H1 (cell line): Measurements from ENCODE around the gene SLC2A1. TPM values are rescaled to one million over a fixed set of nuclear protein-coding genes. Genes with fewer than 3 reads are reported as not detected.

Experiments used
- CTCF ChIA-PET: fragments of 300-600 bp; sonication (Branson Sonifier 250); formaldehyde crosslinking; loops from one replicate; lab custom pipeline; 2021; ENCODE audit not compliant: partially characterized antibody; lab: Charles Lee
- POLR2A ChIA-PET: fragments of 300-600 bp; sonication (Branson Sonifier 250); formaldehyde crosslinking; loops from one replicate; lab custom pipeline; 2021; ENCODE audit warnings: inconsistent platforms; ENCODE audit not compliant: partially characterized antibody; lab: Charles Lee
- DNase-seq, 2 experiments: peaks; one replicate each; pipeline versions ENCODE4 v3.0.0 to v3.0.0-alpha.2; 2010 to 2022; ENCODE audit warnings: low spot score in 2 of 2, low read depth in 1 of 2, mixed read lengths in 1 of 2
- FAIRE-seq: peaks from 2 replicates; lab custom pipeline; 2011; peaks lifted over from hg19 to GRCh38; lab: Jason Lieb, UNC
- H2AFZ ChIP-seq: 2 replicates; pipeline ENCODE4 v1.8.1; 2012; ENCODE audit warnings: low read length, inconsistent platforms
- H2AK5ac ChIP-seq: 2 replicates; pipeline ENCODE4 v1.6.1; 2013; ENCODE audit warnings: low read depth, low read length
- H2BK120ac ChIP-seq: replicated peaks from 2 replicates; pipeline ENCODE3; 2013; ENCODE audit warnings: low read depth, low read length, inconsistent platforms
- H2BK12ac ChIP-seq: 2 replicates; pipeline ENCODE4 v1.6.1; 2013; ENCODE audit warnings: low read depth, low read length
- H2BK15ac ChIP-seq: 2 replicates; pipeline ENCODE4 v1.6.1; 2013; ENCODE audit warnings: low read length
- H2BK20ac ChIP-seq: 2 replicates; pipeline ENCODE4 v1.6.1; 2013; ENCODE audit warnings: low read length
- H2BK5ac ChIP-seq: 2 replicates; pipeline ENCODE4 v1.6.1; 2013; ENCODE audit warnings: low read depth, low read length
- H3K14ac ChIP-seq: 2 replicates; pipeline ENCODE4 v1.6.1; 2013; ENCODE audit warnings: inconsistent platforms; ENCODE audit not compliant: insufficient read length
- H3K18ac ChIP-seq: 2 replicates; pipeline ENCODE4 v1.6.1; 2013; ENCODE audit warnings: low read length; ENCODE audit errors: extremely low read depth
- H3K23ac ChIP-seq: 2 replicates; pipeline ENCODE4 v1.6.1; 2013; ENCODE audit warnings: inconsistent platforms; ENCODE audit not compliant: insufficient read length
- H3K23me2 ChIP-seq: 2 replicates; pipeline ENCODE4 v1.6.1; 2013; ENCODE audit warnings: low read depth, low read length
- H3K27ac ChIP-seq: 2 replicates; pipeline ENCODE4 v1.6.1; 2011; ENCODE audit warnings: low read depth, low read length, inconsistent platforms
- H3K27me3 ChIP-seq, 4 experiments: replicated peaks in 1 of 4; 1 replicate in 1 of 4; 2 replicates in 3 of 4; pipeline versions ENCODE4 v1.6.1 to v1.8.1; 2011 to 2013; ENCODE audit warnings: low read length in 3 of 4, mild to moderate bottlenecking in 3 of 4, inconsistent platforms in 2 of 4, mixed read lengths in 2 of 4, moderate library complexity in 1 of 4; ENCODE audit not compliant: control insufficient read depth in 3 of 4, insufficient read depth in 3 of 4; ENCODE audit errors: extremely low read depth in 1 of 4
- H3K36me3 ChIP-seq, 4 experiments: 2 replicates each; pipeline versions ENCODE4 v1.6.1 to v1.8.1; 2011 to 2013; ENCODE audit warnings: mild to moderate bottlenecking in 4 of 4, low read length in 3 of 4, moderate library complexity in 2 of 4, control low read depth in 1 of 4, inconsistent platforms in 1 of 4; ENCODE audit not compliant: insufficient read depth in 4 of 4, control insufficient read depth in 2 of 4
- H3K4ac ChIP-seq: replicated peaks from 2 replicates; pipeline ENCODE3; 2013; ENCODE audit warnings: low read length, low read depth, mixed read lengths, inconsistent platforms; ENCODE audit not compliant: insufficient read length
- H3K4me1 ChIP-seq, 4 experiments: replicated peaks in 1 of 4; 1 replicate in 1 of 4; 2 replicates in 3 of 4; pipeline versions ENCODE4 v1.6.1 to v1.8.1; 2011 to 2013; ENCODE audit warnings: low read length in 3 of 4, inconsistent platforms in 2 of 4, mixed read lengths in 1 of 4; ENCODE audit not compliant: insufficient read depth in 4 of 4, control insufficient read depth in 3 of 4
- H3K4me2 ChIP-seq, 2 experiments: 2 replicates each; pipeline versions ENCODE4 v1.6.1 to v1.8.1; 2011 to 2013; ENCODE audit warnings: low read depth in 2 of 2, low read length in 2 of 2, control low read depth in 1 of 2, inconsistent platforms in 1 of 2, mild to moderate bottlenecking in 1 of 2; ENCODE audit not compliant: insufficient read depth in 1 of 2
- H3K4me3 ChIP-seq, 4 experiments: fragments of 200-600, 300-600 bp in 1 of 4; sonication (generic), shearing (Covaris generic), sonication (Bioruptor Twin) in 1 of 4; 2 replicates each; pipeline versions ENCODE4 v1.5.1 to v1.8.1; 2011 to 2016; ENCODE audit warnings: low read length in 4 of 4, low read depth in 3 of 4, control low read depth in 2 of 4, inconsistent platforms in 2 of 4, mild to moderate bottlenecking in 2 of 4, mixed read lengths in 1 of 4, moderate library complexity in 1 of 4; ENCODE audit not compliant: insufficient read depth in 2 of 4; ENCODE audit errors: extremely low read depth in 1 of 4
- H3K56ac ChIP-seq: replicated peaks from 2 replicates; pipeline ENCODE3; 2013; ENCODE audit warnings: low read depth, mild to moderate bottlenecking, mixed read lengths, low read length, inconsistent platforms; ENCODE audit not compliant: insufficient read length
- H3K79me1 ChIP-seq: 2 replicates; pipeline ENCODE4 v1.6.1; 2013; ENCODE audit warnings: low read depth, low read length, control low read depth
- H3K79me2 ChIP-seq, 2 experiments: 2 replicates each; pipeline versions ENCODE4 v1.6.1 to v1.8.1; 2012 to 2013; ENCODE audit warnings: low read length in 2 of 2, mild to moderate bottlenecking in 2 of 2, inconsistent platforms in 1 of 2; ENCODE audit not compliant: insufficient read depth in 2 of 2, control insufficient read depth in 1 of 2
- H3K9ac ChIP-seq, 4 experiments: replicated peaks in 1 of 4; 1 replicate in 1 of 4; 2 replicates in 3 of 4; pipeline versions ENCODE4 v1.6.1 to v1.8.1; 2011 to 2013; ENCODE audit warnings: low read depth in 3 of 4, low read length in 3 of 4, control low read depth in 2 of 4, mild to moderate bottlenecking in 2 of 4, moderate library complexity in 2 of 4, inconsistent platforms in 1 of 4; ENCODE audit errors: extremely low read depth in 1 of 4
- H3K9me3 ChIP-seq, 2 experiments: 2 replicates each; pipeline versions ENCODE4 v1.6.1 to v1.8.1; 2012 to 2013; ENCODE audit warnings: mild to moderate bottlenecking in 2 of 2, moderate library complexity in 2 of 2, control low read depth in 1 of 2, inconsistent platforms in 1 of 2, low read depth in 1 of 2, low read length in 1 of 2, mixed read lengths in 1 of 2; ENCODE audit not compliant: insufficient read depth in 2 of 2
- H4K20me1 ChIP-seq, 2 experiments: replicated peaks in 1 of 2; 2 replicates each; pipeline versions ENCODE3 to v1.8.1; 2011 to 2013; ENCODE audit warnings: inconsistent platforms in 2 of 2, low read length in 2 of 2, mild to moderate bottlenecking in 1 of 2; ENCODE audit not compliant: insufficient read depth in 2 of 2, control insufficient read depth in 1 of 2
- H4K5ac ChIP-seq: 2 replicates; pipeline ENCODE4 v1.6.1; 2013; ENCODE audit warnings: low read length, low read depth, mixed read lengths, inconsistent platforms; ENCODE audit not compliant: insufficient read length
- H4K8ac ChIP-seq: 2 replicates; pipeline ENCODE4 v1.8.0; 2013; ENCODE audit warnings: mild to moderate bottlenecking, moderate library complexity, low read length, inconsistent platforms; ENCODE audit not compliant: insufficient read depth; ENCODE audit errors: extremely low read depth
- H4K91ac ChIP-seq: replicated peaks from 2 replicates; pipeline ENCODE3; 2013; ENCODE audit warnings: low read length, mixed read lengths, inconsistent platforms; ENCODE audit not compliant: insufficient read length
- CBX5 ChIP-seq: fragments of 300-800, 300-1000 bp; sonication (generic); IDR thresholded peaks from 2 replicates; pipeline ENCODE4 v1.7.1; 2016; ENCODE audit warnings: antibody characterized with exemption, low read length, low read depth
- CREB1 ChIP-seq: IDR thresholded peaks from 2 replicates; pipeline ENCODE4 v1.6.1; 2012; ENCODE audit warnings: inconsistent platforms
- CTBP2 ChIP-seq: IDR thresholded peaks from 2 replicates; pipeline ENCODE4 v1.7.0; 2011; ENCODE audit warnings: borderline replicate concordance, mild to moderate bottlenecking, moderate library complexity, mixed read lengths, low read length; ENCODE audit not compliant: insufficient read depth, insufficient read length
- EP300 ChIP-seq, 2 experiments: IDR thresholded peaks; 1 replicate in 1 of 2; 2 replicates in 1 of 2; pipeline ENCODE4 v1.6.1; 2011 to 2012; ENCODE audit warnings: low read depth in 2 of 2, low read length in 2 of 2, mild to moderate bottlenecking in 2 of 2, borderline replicate concordance in 1 of 2, inconsistent platforms in 1 of 2, moderate library complexity in 1 of 2
- HDAC2 ChIP-seq, 2 experiments: fragments of 300-600 bp in 1 of 2; sonication (generic) in 1 of 2; IDR thresholded peaks; 2 replicates each; pipeline ENCODE4 v1.6.1; 2011 to 2012; ENCODE audit warnings: low read depth in 2 of 2, low read length in 2 of 2, mild to moderate bottlenecking in 2 of 2, moderate library complexity in 2 of 2, borderline replicate concordance in 1 of 2, inconsistent platforms in 1 of 2
- JUND ChIP-seq: IDR thresholded peaks from 2 replicates; pipeline ENCODE4 v1.6.1; 2011; ENCODE audit warnings: mild to moderate bottlenecking, improper control_type of control experiment, low read length
- NANOG ChIP-seq: IDR thresholded peaks from 2 replicates; pipeline ENCODE4 v1.6.1; 2011; ENCODE audit warnings: low read length, low read depth, mild to moderate bottlenecking, inconsistent platforms; ENCODE audit not compliant: insufficient read depth, poor library complexity, severe bottlenecking
- TAF1 ChIP-seq: IDR thresholded peaks from 2 replicates; pipeline ENCODE4 v1.6.1; 2011; ENCODE audit warnings: mild to moderate bottlenecking, low read depth, low read length
- WGBS, 2 experiments: shearing (Covaris generic) in 1 of 2; methylation state at CpG; one replicate each; pipeline versions ENCODE4 v1.1.6 to v1.1.7; 2013 to 2015; ENCODE audit warnings: low lambda C conversion rate in 2 of 2, mixed read lengths in 2 of 2, inconsistent platforms in 1 of 2, low coverage in 1 of 2, missing lambda C conversion rate in 1 of 2; ENCODE audit not compliant: insufficient replicate concordance in 2 of 2, insufficient coverage in 1 of 2, insufficient read length in 1 of 2; ENCODE audit errors: extremely low coverage in 1 of 2, missing lambda C conversion rate in 1 of 2; 5-methylcytosine and 5-hydroxymethylcytosine counted together
- polyA plus RNA-seq, 7 experiments: library from polyadenylated mRNA; depleted of rRNA in 3 of 7; stranded (reverse) in 5 of 7; unstranded in 2 of 7; fragments of >200 nt in 5 of 7; fragments of 200-250 nt in 2 of 7; gene quantifications; 1 replicate in 5 of 7; 2 replicates in 1 of 7; 4 replicates in 1 of 7; pipeline versions ENCODE4 v1.2.1 to v1.2.3, GENCODE V29; 2011 to 2013; ENCODE audit warnings: missing spikeins in 2 of 7, mixed read lengths in 2 of 7
- total RNA-seq: library from RNA; stranded (reverse); fragmentation: NEBNext Ultra II Directional; extraction: Animal tissue kit (Norgen Biotek cat#: 25700); gene quantifications from 2 replicates; pipeline ENCODE4 v1.2.1, GENCODE V29; 2021
- TF ChIP-seq, protein P1 (sequence below): IDR thresholded peaks from 2 replicates; pipeline ENCODE4 v1.6.1; 2012; ENCODE audit warnings: inconsistent platforms
- TF ChIP-seq, protein P2 (sequence below), 3 experiments: IDR thresholded peaks; 1 replicate in 2 of 3; 2 replicates in 1 of 3; pipeline versions ENCODE4 v1.5.1 to v1.6.1; 2011; ENCODE audit warnings: low read length in 3 of 3, mild to moderate bottlenecking in 3 of 3, inconsistent platforms in 2 of 3, low read depth in 1 of 3, moderate library complexity in 1 of 3; ENCODE audit not compliant: insufficient read depth in 1 of 3; ENCODE audit errors: control extremely low read depth in 1 of 3

SLC2A1 gene
- total and polyA plus RNA-seq, 2 of the 8 experiments (the other 6 are each of a cell fraction or from before 2014, with no cell fraction given), result 230 to 308 TPM

DNA sequence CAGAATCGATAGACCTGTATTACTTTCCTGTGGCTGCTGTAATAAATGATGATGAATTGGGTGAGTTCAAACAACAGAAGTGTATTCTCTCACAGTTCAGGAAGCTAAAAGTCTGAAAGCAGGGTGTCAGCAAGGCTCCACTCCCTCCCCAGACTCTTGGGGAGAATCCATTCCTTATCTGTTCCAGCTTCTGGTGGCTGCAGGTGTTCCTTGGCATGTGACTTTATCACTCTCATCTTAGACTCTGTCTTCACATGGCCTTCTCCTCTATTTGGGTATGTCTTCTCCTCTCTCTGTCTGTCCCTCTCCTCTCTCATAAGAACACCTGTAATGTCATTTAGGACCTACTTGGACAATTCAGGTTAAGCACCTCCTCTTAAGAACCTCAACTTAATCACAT lies 44.1 kb upstream of the SLC2A1 start:
- no peak overlapping the region for H4K5ac ChIP-seq
- no peak overlapping the region for H2BK5ac ChIP-seq
- no peak overlapping the region for H3K14ac ChIP-seq
- H4K91ac ChIP-seq, result no peak overlapping the region
- H2AFZ ChIP-seq, result no peak overlapping the region
- no peak overlapping the region for H4K8ac ChIP-seq
- no peak overlapping the region for H3K23ac ChIP-seq
- no peaks in the 10 kb centered on the region for H3K27me3 ChIP-seq
- H3K23me2 ChIP-seq, result no peaks in the 10 kb centered on the region; the same call in 1 of the 2 replicates
- peaks cover 16 to 27% (median 20%) of the 10 kb centered on the region in 4 experiments for H3K4me1 ChIP-seq
- POLR2A ChIA-PET, result interaction anchor here (1.0 to 7.6 kb wide), 4 partner anchors 9 to 46 kb away, joined by 3 to 95 read pairs (median 6); no protein-coding TSS in a partner anchor
- no peak overlapping the region for H3K56ac ChIP-seq
- H2BK15ac ChIP-seq, result no peak overlapping the region
- H3K4me2 ChIP-seq, result no peak overlapping the region
- no peaks in the 10 kb centered on the region for H3K79me2 ChIP-seq
- no peaks in the 10 kb centered on the region for H3K9me3 ChIP-seq
- H3K18ac ChIP-seq, result no peak overlapping the region
- no peak overlapping the region for H3K9ac ChIP-seq
- no peaks in the 10 kb centered on the region for H4K20me1 ChIP-seq
- CTCF ChIA-PET, result no interaction called here
- H2BK120ac ChIP-seq, result no peak overlapping the region
- no peak for FAIRE-seq
- H3K27ac ChIP-seq, result no peak overlapping the region
- no peak overlapping the region for H3K4ac ChIP-seq
- DNase-seq, result no peak
- peak overlapping the region; percentile 67; the same call in 1 of the 2 replicates for H2AK5ac ChIP-seq
- 100% methylated on average over 1 of the region's 1 CpG; no CpG with 5 or more reads in 1 of the 2 experiments for WGBS, 2 experiments
- no peaks in the 10 kb centered on the region for H3K36me3 ChIP-seq
- H2BK12ac ChIP-seq, result no peak overlapping the region; the same call in 1 of the 2 replicates
- no peaks in the 10 kb centered on the region for H3K79me1 ChIP-seq
- H3K4me3 ChIP-seq, result no peak overlapping the region
- H2BK20ac ChIP-seq, result peak overlapping the region; percentile 88
- TF ChIP-seq CTBP2 (no peak), CBX5 (no peak), NANOG (no peak), JUND (no peak), TAF1 (no peak), CREB1 (no peak), HDAC2 (IDR thresholded peaks at IDR 0.05; ENCODE audit: borderline replicate concordance in 1 of 2, low read depth in 2 of 2, low read length in 2 of 2) (no peak), EP300 (IDR thresholded peaks at IDR 0.05; ENCODE audit: borderline replicate concordance in 1 of 2, low read depth in 2 of 2, low read length in 2 of 2) (no peak)
- TF ChIP-seq, protein P1, sequence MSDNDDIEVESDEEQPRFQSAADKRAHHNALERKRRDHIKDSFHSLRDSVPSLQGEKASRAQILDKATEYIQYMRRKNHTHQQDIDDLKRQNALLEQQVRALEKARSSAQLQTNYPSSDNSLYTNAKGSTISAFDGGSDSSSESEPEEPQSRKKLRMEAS, result no peak
- TF ChIP-seq, protein P2, sequence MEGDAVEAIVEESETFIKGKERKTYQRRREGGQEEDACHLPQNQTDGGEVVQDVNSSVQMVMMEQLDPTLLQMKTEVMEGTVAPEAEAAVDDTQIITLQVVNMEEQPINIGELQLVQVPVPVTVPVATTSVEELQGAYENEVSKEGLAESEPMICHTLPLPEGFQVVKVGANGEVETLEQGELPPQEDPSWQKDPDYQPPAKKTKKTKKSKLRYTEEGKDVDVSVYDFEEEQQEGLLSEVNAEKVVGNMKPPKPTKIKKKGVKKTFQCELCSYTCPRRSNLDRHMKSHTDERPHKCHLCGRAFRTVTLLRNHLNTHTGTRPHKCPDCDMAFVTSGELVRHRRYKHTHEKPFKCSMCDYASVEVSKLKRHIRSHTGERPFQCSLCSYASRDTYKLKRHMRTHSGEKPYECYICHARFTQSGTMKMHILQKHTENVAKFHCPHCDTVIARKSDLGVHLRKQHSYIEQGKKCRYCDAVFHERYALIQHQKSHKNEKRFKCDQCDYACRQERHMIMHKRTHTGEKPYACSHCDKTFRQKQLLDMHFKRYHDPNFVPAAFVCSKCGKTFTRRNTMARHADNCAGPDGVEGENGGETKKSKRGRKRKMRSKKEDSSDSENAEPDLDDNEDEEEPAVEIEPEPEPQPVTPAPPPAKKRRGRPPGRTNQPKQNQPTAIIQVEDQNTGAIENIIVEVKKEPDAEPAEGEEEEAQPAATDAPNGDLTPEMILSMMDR (IDR thresholded peaks at IDR 0.05; ENCODE audit: control extremely low read depth in 1 of 3, insufficient read depth in 1 of 3, low read depth in 1 of 3, low read length in 3 of 3), result no peak
